Stimulated activated CD4-positive, alpha-beta T cell treated with anti-CD3 and anti-CD28 coated beads, Interleukin-4, amount 100 ng/mL, for 48 hours (primary cell): Measurements from ENCODE around the gene AOPEP.

Source experiments
- DNase-seq, 2 donors: peaks; one replicate each; pipeline ENCODE4 v3.0.0-alpha.2; 2020; ENCODE audit warnings: low read depth in 2 of 2

AOPEP gene

GRCh38 chr9:94714494-94714893 lies 12.0 kb upstream of the AOPEP start:
- no peak for DNase-seq

- DNase-seq = no peak
Measured at GRCh38 chr9:94717761-94718160, 8.7 kb upstream of the AOPEP start.

- no peak for DNase-seq
Measured at GRCh38 chr9:94718936-94719335, 7.6 kb upstream of the AOPEP start.

DNA sequence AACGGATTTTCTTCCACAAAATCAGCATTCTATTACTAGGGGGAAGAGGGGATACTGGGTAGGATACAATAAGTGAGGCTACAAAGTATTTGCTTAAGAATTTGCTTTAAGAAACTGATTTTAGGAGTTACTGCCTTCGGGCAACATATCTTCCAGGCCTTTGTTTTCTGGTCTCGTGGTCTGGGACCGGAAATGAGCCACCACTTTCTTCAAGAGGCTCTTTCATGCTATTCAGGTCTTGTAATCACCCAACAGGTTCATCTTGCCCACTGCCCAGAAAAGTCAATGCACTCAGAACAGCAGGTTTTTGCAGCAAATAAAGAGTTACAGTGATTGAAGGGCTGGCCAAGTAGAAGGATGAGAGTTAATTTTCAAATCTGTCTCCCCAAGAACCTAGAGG lies 6.6 kb upstream of the AOPEP start:
- DNase-seq = no peak

DNA sequence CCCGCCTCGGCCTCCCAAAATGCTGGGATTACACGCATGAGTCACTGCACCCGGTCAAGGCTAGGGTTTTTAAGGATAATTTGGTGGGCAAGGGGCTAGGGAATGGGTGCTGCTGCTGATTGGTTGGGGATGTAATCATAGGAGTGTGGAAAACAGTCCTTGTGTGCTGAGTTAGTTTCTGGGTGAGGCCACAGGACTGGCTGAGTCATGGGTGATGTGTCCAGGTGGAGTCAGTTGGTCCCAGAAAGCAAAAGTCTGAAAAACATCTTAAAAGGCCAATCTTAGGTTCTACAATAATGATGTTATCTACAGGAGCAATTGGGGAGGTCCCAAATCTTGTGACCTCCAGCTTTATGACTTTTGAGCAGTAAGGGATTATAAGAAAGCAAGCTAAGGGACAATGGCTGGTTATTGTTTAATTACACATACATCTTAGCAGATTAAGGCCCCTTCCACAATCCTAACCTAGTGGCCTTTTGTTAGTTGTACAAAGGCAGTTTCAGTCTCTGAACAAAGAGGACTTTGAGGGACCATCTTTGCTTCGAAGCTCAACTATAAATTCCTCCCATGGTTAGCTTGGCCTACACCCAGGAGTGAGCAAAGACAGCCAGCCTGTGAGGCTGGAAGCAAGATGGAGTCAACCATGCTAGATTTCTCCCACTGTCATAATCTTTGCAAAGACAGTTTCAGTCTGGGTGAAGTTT lies 5.5 kb upstream of the AOPEP start:
- DNase-seq = no peak

DNA sequence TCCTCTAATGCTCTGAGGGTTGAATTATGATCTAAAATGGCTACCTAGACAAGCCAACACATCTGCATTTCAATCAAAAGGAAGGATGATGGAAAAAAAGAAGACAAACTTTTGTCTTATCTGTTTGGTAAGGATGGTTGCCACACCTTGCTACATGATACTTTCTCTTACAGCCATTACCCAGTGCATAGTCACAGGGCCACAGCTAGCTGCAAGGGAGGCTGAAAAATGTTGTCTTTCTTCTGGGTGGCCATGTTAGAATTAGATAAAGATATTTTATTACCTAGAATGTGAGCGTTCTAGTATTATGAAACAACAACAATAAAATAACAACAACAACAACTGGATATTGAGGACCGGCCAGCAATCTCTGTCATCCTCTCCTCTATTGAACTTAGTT lies 4.7 kb upstream of the AOPEP start:
- DNase-seq = no peak

- DNase-seq = no peak
Measured at GRCh38 chr9:94725293-94725692, 1.2 kb upstream of the AOPEP start.

- DNase-seq = no peak
Measured at GRCh38 chr9:94728719-94729118, 2.2 kb downstream of the AOPEP start.

DNA sequence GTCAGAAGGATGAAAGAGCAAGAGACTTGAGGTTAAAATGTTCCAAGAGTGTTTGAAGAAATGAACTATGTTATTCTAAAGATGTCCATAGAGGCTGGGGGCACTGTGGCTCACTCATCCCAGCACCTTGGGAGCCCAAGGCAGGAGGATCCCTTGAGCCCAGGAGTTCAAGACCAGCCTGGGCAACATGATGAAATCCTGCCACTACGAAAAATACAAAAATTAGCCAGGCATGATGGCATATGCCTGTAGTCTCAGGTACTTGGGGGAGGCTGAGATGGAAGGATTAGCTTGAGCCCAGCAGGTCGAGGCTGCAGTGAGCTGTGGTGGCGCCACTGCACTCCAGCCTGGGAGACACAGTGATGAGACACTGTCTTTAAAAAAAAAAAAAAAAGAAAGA lies 2.7 kb downstream of the AOPEP start:
- DNase-seq = no peak

DNA sequence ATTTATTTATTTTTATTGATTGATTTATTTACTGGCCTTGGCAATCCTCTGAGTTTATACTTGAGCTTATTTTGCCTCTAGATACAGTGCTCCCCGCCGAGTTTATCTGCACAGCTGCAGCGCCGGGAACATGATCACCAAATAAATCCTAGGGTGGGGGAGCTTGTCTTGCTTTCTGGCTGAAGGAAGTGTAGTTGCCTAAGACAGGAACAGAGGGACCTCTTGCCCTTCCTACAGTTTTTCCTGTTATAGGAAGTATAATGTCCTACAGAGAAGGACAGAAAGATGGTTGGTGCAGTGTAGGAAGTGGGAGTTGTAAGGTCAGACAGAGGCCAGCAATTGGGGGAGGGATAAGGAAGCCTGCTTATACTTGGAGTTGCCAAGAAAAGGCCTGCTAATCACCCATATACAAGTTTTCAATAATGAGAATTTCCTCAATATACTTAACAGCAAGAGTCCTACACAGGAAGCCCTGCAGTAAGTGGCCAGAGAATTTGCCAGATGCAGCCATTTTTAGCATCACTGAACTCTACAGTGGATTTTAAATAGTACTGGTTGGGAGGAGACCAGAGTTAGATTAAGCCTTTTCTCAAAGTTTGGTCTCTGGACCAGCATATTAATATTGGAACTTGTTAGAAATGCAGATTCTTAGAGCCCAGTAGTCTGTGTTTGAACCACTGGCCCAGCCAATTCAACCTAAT lies 7.7 kb downstream of the AOPEP start:
- no peak for DNase-seq

DNA sequence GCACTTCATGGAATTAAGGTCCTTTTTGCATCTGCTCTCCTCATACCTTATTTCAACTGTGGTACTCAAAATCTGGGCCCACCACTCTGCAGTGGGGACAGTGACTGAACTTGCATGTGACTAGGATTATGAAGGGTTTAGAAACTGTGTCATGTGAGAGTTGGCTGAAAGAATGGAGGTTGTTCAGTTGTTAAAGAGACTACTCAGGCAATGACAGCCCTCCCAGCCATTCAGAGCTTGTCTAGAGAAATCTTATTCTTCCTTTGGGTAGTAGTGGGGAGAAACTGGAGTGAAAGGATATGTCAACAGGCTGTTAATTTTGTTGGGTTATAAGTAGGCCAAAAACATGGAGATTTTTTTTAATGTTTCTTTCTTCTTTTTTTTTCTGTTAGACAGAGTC lies 10.3 kb downstream of the AOPEP start:
- DNase-seq = no peak

- DNase-seq = no peak
Measured at GRCh38 chr9:94740145-94740840, 13.8 kb downstream of the AOPEP start.

DNA sequence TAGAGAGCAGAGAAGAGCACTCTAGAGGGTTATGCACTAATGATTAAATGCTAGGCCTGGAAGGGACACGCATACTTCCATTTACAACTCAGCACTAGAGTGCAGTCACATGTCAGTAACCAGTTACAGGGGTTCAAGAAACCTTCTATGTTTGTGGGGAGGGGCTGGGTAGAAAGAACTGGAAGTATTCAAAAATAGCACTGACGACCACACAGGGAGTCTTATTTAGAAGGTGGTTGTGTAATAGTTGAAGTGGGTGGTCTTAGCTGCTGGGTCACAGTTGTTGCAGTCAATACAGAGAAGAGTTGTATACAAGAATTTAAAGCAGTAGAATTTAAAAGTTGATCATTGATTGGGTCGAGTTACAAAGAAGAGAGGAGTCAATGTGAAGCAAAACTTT lies 15.4 kb downstream of the AOPEP start:
- no peak for DNase-seq

GRCh38 chr9:94743035-94743954 lies 16.8 kb downstream of the AOPEP start:
- no peak for DNase-seq

DNA sequence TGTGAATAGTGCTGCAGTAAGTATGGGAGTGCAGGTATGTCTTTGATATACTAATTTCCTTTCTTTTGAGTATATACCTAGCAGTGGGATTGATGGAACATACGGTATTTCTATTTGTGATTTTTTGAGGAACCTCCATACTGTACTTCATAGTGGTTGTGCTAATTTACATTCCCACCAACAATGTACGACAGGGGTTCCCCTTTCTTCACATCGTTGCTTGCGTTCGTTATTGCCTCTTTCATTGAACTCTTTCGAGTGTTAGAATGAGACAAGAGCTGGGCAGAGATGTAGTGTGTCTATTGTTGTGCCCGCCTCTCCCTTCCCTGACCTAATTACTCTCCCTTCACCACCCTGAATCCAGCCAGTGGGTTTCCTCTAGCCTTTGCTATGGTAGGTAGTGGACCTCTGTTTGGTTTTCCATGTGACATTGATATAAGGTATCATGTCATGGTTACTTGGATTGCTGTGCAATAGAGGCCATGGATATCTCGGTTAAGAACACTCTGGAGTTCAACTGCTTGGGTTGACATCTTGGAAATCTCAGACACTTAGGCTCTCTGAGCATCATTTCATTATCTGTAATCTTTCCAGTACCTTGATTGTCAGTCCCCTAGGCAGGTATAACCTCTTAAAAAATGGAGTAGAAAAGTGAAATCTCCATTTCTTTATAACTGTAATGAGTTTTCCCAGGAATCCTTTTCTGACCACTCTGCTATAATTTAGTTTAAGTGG lies 19.5 kb downstream of the AOPEP start:
- DNase-seq = no peak

DNA sequence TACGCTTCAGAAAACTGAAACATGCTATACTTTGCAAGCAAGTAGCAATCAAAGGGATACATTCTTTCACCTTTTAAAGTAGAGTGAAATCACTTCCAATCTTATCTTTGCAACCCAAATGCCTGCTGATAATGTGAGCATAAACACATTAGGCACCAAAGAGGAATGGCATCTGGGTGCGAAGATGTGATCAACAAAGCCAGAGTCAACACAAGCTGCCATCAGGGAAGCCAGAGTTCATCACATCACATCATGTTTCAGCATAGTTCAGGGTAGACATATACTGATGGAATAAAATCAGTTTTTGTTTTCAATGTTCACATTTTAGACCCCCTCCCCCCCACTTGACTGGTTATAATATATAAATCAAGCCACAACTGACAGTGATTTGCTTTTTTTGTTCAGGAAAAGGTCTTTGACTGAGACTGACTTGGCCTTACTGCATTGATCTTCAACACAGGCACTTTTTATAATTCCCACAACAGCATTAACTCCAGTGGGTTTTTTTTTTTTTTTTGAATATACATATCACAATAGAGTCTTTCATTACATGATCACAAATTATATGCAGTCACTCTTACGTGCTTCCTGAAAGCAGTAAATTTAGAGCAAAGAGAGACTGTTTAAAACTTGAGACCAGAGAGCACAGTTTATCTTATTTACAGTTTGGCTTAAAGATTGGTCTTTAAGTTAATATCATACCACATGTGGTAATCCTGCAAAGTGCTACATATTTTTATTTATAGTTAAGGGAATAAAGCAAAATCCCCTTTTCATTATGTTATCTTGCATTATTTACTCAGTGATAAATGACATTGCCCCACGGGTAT lies 20.3 kb downstream of the AOPEP start:
- DNase-seq = no peak

DNA sequence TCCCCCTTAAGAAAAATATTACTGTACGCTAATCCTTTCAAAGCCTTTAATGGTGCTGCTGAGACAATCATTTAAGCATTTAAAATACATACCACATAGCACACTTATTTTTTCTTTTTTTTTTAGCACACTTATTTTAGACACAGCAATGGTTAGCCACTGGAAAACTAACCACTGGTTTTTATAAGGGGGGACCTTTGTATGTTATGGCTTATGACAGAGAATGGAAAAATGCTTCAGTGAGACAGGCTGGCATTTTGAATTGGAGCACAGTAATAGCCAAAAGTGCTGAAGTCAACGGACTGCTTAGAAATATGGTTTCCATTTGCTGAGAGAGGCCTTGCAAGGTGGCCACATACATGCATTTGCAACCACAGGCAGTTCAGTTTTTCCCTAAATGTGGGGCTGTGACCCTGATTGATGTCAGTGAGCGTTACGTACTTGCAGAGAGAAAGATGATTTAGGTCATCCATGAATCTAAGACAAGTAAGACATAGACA lies 28.5 kb downstream of the AOPEP start:
- DNase-seq = no peak

GRCh38 chr9:94757158-94757557 lies 30.7 kb downstream of the AOPEP start:
- DNase-seq = no peak

GRCh38 chr9:94758031-94758430 lies 31.5 kb downstream of the AOPEP start:
- no peak for DNase-seq

DNA sequence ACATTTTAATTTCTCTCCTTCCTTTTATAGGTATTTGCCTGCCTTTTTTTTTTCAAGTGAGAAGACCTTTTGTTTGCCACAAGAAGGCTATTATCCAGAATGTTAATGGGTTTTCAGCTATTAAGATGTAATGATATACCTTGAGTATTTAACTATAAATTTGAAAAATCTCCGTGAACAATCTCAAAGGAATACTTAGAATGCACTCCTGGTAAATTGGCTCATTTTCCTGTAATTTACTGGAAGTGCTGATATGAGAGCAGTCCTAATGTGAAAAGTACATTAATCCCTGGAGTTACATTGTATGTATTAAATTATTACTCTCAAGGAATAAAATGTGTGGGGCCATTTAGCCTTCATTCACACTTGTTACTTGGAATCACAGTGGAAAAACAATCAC lies 32.4 kb downstream of the AOPEP start:
- no peak for DNase-seq
